ENCODE results near the gene TIMELESS. TPM values are rescaled to one million over a fixed set of nuclear protein-coding genes. Genes with fewer than 3 reads are reported as not detected.
"Not testable (repeated sequence)": the region's sequence is repeated elsewhere in the genome, so short reads cannot be mapped to it uniquely, and the experiment has no call there.

Gene TIMELESS
- total RNA-seq, 1 donor from 2014 or later: 10.9 TPM

DNA sequence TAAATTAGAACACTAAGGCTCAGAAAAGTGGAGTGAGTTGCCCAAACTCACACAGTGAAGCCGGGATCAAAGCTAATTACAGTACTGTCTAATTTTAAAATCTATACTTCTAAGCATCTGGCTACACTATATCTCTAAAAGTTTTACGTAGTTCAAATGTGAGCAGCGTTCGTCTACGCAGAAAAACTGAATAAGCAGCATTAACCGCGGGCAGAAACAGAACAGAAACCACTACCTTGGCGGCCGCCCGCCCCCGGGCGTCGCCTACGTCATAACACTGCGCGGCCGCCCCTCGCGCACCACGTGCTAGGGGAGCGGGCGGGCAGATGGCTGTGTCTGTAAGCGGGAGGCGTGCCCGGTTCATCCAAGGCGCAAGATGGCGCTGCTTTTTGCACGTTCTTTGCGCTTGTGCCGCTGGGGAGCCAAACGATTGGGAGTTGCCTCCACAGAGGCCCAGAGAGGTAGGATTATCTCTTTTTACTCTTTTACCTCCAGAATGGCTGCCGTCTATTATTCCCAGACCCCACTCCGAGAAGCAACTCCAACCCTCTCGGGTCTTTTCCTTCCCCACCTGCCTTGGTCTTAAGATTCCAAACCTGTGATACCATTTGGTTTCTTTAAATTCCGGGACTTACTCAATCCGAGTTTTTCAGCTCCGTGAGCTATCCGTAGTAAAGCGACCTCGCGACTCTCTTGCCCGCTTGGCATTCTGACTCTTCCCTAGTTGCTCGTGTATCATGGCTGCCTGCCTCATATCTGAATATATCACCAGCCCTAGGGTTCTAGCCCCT, 19.2 kb upstream of the TIMELESS start, which contains the start of gene SPRYD4:
Gene SPRYD4, plus strand, starts transcription at position 363 of the 791 bp plus-strand sequence. Its CDS starts 14 bp downstream, at position 377.
- DNase-seq: peak; percentile 91

DNA sequence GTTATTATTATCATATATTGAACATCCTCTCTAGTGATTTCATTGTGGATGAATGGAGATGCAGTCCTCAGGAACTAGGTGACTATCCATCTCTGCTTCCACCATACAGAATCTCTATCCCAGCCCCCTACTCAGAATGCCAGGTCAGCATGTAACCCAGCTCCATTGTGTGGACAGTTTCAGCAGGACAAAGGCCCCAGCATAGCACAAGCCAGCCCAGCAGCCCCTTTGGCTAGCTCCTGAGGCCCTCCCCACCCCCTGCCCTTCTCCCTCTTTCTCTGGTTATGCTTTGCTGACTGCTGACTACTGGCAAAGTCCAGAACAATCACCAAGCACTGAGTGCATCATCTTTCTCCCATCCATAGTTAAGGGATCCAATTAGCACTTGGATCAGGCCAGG, 13.3 kb upstream of the TIMELESS start:
- DNase-seq: no peak

- no peak for DNase-seq
Observed at GRCh38 chr12:56461235-56462159, 12.3 kb upstream of the TIMELESS start.

DNA sequence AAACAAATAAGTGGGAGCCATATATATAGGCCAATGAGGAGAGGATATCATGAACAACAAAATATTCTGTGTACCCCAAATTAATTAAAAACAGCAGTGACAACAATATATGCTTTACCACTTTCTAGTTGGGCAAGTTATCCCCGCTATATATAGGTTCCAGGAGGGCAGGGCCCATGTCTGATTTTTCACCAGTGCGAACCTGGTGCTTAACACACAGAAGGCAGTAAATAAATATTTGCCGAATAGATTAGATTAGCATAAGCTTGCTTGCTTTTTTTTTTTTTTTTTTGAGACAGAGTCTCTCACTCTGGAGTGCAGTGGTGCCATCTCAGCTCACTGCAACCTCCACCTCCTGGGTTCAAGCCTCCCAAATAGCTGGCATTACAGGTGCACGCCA, 8.6 kb upstream of the TIMELESS start:
- no peak for DNase-seq

DNA sequence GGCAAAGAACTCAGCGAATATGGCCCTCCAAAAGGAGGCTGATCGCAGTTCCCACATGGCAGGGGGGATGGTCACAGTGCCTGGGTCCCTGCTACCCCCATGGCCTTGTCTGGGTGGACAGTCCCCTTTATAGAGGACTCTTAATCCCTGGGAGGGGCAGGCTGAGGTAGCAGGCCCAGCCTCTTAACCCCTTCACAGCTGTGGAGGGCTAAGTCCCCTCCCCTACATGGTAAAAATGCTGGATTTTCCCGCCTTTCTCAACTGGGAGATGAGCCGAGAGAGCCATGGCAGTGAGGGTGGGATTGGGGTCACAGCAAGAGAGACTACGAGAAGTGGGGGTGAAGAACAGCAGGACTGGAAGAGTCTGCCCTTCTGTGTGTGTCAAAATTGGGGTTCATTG, 5.3 kb upstream of the TIMELESS start, which contains the start of gene MIP:
Gene MIP, minus strand, starts transcription at position 101 of the 400 bp plus-strand sequence. Its CDS starts 44 bp downstream, at position 57.
- DNase-seq: no peak

- DNase-seq: no peak
Observed at GRCh38 chr12:56451147-56451546, 1.9 kb upstream of the TIMELESS start.

DNA sequence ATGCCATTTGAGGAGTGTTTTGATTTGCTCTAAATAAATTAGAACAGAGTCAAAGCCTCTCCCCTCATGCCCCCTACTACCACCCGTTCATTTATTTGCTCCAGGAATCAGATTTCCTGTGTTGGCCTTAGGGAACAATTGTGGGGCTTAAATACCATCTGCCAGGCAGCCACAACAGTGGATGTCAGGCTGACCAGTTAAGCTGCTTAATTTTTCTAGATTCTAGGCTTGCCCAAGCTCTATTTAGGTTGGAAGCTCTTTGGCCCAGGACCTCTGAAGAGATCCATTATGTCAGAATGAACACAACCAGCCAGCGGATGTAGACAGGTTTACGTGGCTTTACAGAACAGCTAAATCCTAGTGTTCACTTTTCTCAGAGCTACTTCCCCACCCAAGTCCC, 1.0 kb upstream of the TIMELESS start:
- no peak for DNase-seq

- no peak for DNase-seq
Observed at GRCh38 chr12:56449622-56449984, 377 bp upstream of the TIMELESS start.

- not testable (repeated sequence) for DNase-seq
Observed at GRCh38 chr12:56443208-56443607, 6.0 kb downstream of the TIMELESS start.

- DNase-seq: no peak
Observed at GRCh38 chr12:56437430-56438176, 11.6 kb downstream of the TIMELESS start.

DNA sequence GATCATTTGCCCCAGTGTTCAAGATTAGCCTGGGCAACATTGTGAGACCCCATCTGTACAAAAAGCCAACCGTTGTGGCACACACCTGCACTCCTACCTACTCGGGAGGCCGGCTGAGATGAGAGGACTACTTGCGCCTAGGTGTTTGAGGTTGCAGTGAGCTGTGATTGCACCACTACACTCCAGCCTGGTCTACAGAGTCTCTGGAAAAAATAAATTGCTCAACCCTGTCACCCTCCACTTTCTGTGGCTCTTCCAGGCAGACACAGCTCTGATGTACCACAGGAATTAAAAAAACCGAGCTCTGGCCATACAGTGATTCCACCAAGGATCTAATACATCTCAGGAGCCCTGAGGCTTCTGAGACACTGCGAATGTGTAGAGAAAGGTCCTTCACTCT, 14.4 kb downstream of the TIMELESS start:
- no peak for DNase-seq

- no peak for DNase-seq
Observed at GRCh38 chr12:56431850-56432249, 17.4 kb downstream of the TIMELESS start.

- no peak for DNase-seq
Observed at GRCh38 chr12:56431288-56431687, 17.9 kb downstream of the TIMELESS start.

GRCh38 chr12:56425940-56426438, 23.2 kb downstream of the TIMELESS start:
- no peak for DNase-seq

GRCh38 chr12:56425193-56425592, 24.0 kb downstream of the TIMELESS start:
- DNase-seq: no peak

- no peak for DNase-seq
Observed at GRCh38 chr12:56420411-56420810, 28.8 kb downstream of the TIMELESS start.

GRCh38 chr12:56417739-56418138, 31.5 kb downstream of the TIMELESS start:
- no peak for DNase-seq

DNA sequence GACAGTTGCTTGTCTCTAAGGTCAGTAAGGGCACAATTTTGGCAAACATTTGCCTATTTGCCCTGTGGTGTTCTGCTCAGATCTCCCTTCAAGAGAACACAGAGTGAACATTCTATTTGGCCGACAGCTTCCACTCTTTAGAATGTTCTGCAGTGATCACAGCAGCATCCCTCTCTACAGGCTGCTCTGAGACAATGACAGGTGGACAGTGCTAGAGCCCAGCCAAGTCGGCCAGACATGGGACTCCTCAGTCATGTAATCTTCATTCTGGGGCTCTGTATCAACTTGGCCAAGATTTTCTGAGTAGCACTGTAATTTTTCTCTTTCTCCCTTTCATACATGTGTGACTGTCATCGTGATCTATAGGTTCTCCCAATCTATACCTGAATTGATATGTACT, 34.8 kb downstream of the TIMELESS start:
- DNase-seq: no peak

DNA sequence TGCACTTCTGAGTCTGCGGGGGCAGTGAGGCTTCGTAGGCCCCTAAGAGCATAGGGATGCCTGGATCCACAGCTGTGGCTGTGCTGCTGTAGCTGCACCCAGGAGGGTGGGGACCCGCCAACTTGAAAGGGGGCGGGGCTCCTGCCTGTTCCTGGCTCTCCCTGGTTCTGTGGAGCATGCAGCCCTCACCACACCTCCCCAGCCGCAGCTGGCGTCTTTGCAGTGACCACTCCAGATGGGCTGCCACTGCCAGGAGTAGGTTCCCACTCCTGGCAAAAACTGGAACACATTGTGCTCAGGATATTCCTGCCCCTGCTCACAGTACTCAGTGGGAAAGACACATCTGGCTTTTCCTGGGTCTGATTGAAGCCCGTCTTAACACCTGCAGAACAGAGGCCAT, 35.8 kb downstream of the TIMELESS start:
- DNase-seq: no peak

DNA sequence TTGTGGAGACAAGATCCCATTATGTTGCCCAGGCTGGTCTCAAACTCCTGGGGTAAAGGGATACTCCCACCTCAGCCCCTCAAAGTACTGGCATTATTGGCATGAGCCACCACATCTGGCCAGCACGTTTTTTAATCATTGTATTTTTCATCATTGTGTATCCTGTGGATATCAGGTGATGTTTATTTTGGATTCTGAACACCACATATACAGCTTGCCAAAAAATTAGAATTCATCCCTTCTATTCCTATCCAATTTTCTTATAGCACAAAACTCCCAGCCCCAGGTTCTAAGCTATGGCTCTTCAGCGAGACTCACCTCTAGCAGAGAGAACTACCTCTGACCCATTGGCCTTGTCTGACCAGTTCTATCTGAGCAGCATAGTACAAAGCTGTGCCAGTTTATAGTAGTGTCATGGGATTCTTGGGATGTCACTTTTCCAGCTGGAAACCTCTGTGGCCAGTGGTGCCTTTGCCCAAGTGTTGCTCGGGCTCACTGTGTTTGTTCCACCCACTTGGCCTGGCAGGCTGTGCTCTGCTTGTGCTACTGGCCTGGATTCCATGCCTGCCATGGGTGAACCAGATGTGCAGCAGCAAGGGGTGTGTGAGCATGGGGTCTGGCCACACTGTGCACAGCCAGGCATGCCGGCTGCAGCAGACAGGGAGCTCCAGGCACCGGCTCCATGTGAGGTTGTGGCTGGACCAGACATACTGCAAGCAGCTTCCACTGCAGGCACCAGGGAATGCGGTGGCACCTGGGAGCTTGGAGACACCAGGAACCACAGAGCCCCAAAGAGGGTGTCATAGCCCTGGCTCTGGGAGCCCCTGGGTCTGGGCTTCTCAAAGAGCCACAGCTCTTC, 37.2 kb downstream of the TIMELESS start:
- no peak for DNase-seq

GRCh38 chr12:56410768-56411167, 38.5 kb downstream of the TIMELESS start:
- DNase-seq: no peak

Measured in occipital lobe (tissue), 2 donors.